ENCODE results near the gene ZNF564. TPM values are rescaled to one million over a fixed set of nuclear protein-coding genes. Genes with fewer than 3 reads are reported as not detected.
A peak's percentile ranks its signal among the peaks of the same experiment; 100 is the strongest.

Gene ZNF564
- total RNA-seq, 2 donors from 2014 or later = 17.3 to 20.6 TPM

DNA sequence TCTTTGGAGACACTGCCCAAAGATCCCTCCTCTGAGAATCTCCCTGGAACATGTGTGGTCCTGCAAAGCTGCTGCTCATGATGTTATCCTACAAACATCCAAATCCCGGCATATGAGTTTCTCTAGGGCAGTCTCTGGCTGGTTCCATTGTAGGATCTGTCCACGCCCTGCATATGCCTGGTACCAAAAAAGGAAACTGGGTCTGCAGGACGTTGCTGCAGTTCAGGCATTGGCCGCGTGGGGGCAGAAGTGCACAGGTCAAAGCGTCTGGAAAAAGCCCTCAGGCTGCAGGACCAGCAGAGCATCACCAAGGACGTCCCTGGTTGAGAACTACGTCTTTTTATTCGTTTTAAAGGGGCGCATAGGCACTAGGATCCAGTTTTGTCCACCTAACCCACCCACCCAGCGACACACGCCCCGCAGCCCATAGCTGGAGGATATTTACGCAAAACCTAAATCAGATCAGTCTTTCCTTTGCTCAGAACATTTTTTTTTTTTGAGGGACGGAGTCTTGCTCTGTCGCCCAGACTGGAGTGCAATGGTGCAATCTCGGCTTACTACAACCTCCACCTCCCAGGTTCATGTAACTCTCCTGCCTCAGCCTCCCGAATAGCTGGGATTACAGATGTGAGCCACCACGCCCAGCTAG lies 12.9 kb upstream of the ZNF564 start:
- Mint-ChIP-seq H3K27me3 (ENCODE audit: insufficient read depth) (peaks cover 12% of the 10 kb centered on the region), H3K27ac (no peak overlapping the region), H3K9me3 (no peaks in the 10 kb centered on the region), H3K36me3 (ENCODE audit: low read depth) (no peaks in the 10 kb centered on the region), H3K4me1 (no peaks in the 10 kb centered on the region), H3K4me3 (no peak overlapping the region)
- Histone ChIP-seq H3K9me3 (ENCODE audit: control insufficient read depth, low read length) (no peaks in the 10 kb centered on the region), H3K36me3 (ENCODE audit: control insufficient read depth, insufficient read depth, low read length) (no peaks in the 10 kb centered on the region), H3K27me3 (ENCODE audit: control insufficient read depth, insufficient read depth, low read length, poor library complexity, severe bottlenecking) (no peaks in the 10 kb centered on the region), H3K4me1 (ENCODE audit: control insufficient read depth, insufficient read depth, low read length) (no peaks in the 10 kb centered on the region), H3K27ac (ENCODE audit: low read depth, low read length) (no peak overlapping the region), H3K4me3 (ENCODE audit: low read length) (no peak overlapping the region), H3K9ac (ENCODE audit: extremely low read depth, low read length, poor library complexity, severe bottlenecking) (no peak overlapping the region)
- TF ChIP-seq, protein P1, sequence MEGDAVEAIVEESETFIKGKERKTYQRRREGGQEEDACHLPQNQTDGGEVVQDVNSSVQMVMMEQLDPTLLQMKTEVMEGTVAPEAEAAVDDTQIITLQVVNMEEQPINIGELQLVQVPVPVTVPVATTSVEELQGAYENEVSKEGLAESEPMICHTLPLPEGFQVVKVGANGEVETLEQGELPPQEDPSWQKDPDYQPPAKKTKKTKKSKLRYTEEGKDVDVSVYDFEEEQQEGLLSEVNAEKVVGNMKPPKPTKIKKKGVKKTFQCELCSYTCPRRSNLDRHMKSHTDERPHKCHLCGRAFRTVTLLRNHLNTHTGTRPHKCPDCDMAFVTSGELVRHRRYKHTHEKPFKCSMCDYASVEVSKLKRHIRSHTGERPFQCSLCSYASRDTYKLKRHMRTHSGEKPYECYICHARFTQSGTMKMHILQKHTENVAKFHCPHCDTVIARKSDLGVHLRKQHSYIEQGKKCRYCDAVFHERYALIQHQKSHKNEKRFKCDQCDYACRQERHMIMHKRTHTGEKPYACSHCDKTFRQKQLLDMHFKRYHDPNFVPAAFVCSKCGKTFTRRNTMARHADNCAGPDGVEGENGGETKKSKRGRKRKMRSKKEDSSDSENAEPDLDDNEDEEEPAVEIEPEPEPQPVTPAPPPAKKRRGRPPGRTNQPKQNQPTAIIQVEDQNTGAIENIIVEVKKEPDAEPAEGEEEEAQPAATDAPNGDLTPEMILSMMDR (conservative IDR thresholded peaks at IDR 0.05) = peak; percentile 97
- 31 to 37% methylated on average over 14 to 19 of the region's 19 CpGs for WGBS, 2 experiments (ENCODE audit: insufficient coverage in 1 of 2, insufficient read length in 1 of 2)
- DNase-seq = peak; percentile 97

DNA sequence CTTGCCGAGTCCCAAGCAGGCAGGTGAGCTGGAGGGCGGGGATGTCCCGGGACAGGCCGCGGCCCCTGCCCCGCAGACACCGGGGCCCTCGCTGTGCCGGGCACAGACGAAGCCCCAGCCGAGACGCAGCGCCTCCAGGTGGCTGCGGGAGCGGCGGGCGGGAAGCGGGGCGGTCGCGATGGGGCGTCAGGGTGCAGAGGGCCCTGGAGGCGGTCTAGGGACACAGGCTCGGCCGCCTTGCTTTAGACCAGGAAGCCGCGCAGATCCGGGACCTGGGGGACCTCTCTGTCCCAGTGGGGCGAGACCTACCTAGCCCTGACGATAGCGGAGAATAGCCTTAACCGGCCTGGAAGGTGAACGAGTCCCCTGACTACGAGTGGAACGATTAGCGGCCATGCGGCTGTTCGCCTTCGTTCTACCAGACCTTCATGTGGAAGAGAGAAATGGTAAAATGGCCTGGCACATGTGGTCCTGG lies 4.2 kb upstream of the ZNF564 start:
- Mint-ChIP-seq H3K9me3 (peaks cover 4% of the 10 kb centered on the region), H3K27ac (no peak overlapping the region), H3K36me3 (ENCODE audit: low read depth) (no peaks in the 10 kb centered on the region), H3K4me3 (no peak overlapping the region), H3K4me1 (peaks cover 6% of the 10 kb centered on the region), H3K27me3 (ENCODE audit: insufficient read depth) (peaks cover 17% of the 10 kb centered on the region)
- Histone ChIP-seq H3K4me1 (ENCODE audit: control insufficient read depth, insufficient read depth, low read length) (no peaks in the 10 kb centered on the region), H3K27ac (ENCODE audit: low read depth, low read length) (no peak overlapping the region), H3K9me3 (ENCODE audit: control insufficient read depth, low read length) (no peaks in the 10 kb centered on the region), H3K4me3 (ENCODE audit: low read length) (no peak overlapping the region), H3K27me3 (ENCODE audit: control insufficient read depth, insufficient read depth, low read length, poor library complexity, severe bottlenecking) (no peaks in the 10 kb centered on the region), H3K36me3 (ENCODE audit: control insufficient read depth, insufficient read depth, low read length) (no peaks in the 10 kb centered on the region), H3K9ac (ENCODE audit: extremely low read depth, low read length, poor library complexity, severe bottlenecking) (no peak overlapping the region)
- TF ChIP-seq, protein P1 (conservative IDR thresholded peaks at IDR 0.05) = peak; percentile 65
- 92 to 98% methylated on average over 23 to 39 of the region's 39 CpGs for WGBS, 2 experiments (ENCODE audit: insufficient coverage in 1 of 2, insufficient read length in 1 of 2)
- peak; percentile 75 for DNase-seq

DNA sequence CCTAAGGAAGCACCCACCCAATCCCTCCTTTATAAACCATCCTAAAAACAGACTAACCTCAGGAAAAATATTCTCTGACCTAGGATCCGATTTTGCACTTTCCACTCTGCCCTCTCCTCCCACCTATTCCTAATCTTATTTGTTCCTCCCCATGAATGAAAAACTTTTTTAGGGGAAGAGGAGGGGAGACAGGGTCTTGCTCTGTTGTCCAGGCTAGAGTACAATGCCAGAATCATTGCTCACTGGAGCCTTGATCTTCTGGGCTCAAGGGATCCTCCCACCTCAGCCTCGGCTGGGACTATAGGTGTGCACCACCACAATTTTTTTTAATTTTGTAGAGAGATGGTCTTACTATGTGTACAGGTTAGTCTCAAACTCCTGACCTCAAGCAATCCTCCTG lies 4.4 kb downstream of the ZNF564 start:
- H3K4me3 Mint-ChIP-seq = no peak overlapping the region
- Histone ChIP-seq H3K27ac (ENCODE audit: low read depth, low read length) (no peak overlapping the region), H3K9me3 (ENCODE audit: control insufficient read depth, low read length) (peaks cover 52% of the 10 kb centered on the region), H3K27me3 (ENCODE audit: control insufficient read depth, insufficient read depth, low read length, poor library complexity, severe bottlenecking) (no peaks in the 10 kb centered on the region), H3K9ac (ENCODE audit: extremely low read depth, low read length, poor library complexity, severe bottlenecking) (no peak overlapping the region), H3K4me1 (ENCODE audit: control insufficient read depth, insufficient read depth, low read length) (peaks cover 5% of the 10 kb centered on the region), H3K4me3 (ENCODE audit: low read length) (no peak overlapping the region), H3K36me3 (ENCODE audit: control insufficient read depth, insufficient read depth, low read length) (peaks cover 60% of the 10 kb centered on the region)
- DNase-seq = no peak
- no peaks in the 10 kb centered on the region for H3K27me3 Mint-ChIP-seq (ENCODE audit: insufficient read depth)
- TF ChIP-seq, protein P1 (conservative IDR thresholded peaks at IDR 0.05) = no peak
- H3K36me3 Mint-ChIP-seq (ENCODE audit: low read depth) = peaks cover 67% of the 10 kb centered on the region
- peaks cover 37% of the 10 kb centered on the region for H3K9me3 Mint-ChIP-seq
- H3K4me1 Mint-ChIP-seq = peaks cover 12% of the 10 kb centered on the region
- H3K27ac Mint-ChIP-seq = no peak overlapping the region
- 87% methylated on average over 2 of the region's 2 CpGs; no CpG with 5 or more reads in 1 of the 2 experiments for WGBS, 2 experiments (ENCODE audit: insufficient coverage in 1 of 2, insufficient read length in 1 of 2)
